Fibroblast of lung (primary cell): ENCODE results near the gene CCL13. TPM values are rescaled to one million over a fixed set of nuclear protein-coding genes. Genes with fewer than 3 reads are reported as not detected.

Experiments
- DNase-seq, 2 donors: peaks; one replicate each; pipeline versions ENCODE4 v3.0.0 to v3.0.0-alpha.2; 2010; ENCODE audit warnings: low read depth in 2 of 2
- H2AFZ ChIP-seq: 2 replicates; pipeline ENCODE4 v1.5.1; 2012; ENCODE audit warnings: low read length, control low read depth, inconsistent platforms
- H3K27ac ChIP-seq: 2 replicates; pipeline ENCODE4 v1.5.1; 2011; ENCODE audit warnings: low read length, control low read depth; ENCODE audit not compliant: insufficient read depth
- H3K27me3 ChIP-seq: 2 replicates; pipeline ENCODE4 v1.5.1; 2011; ENCODE audit warnings: mild to moderate bottlenecking, low read length; ENCODE audit not compliant: control insufficient read depth, insufficient read depth
- H3K36me3 ChIP-seq: 2 replicates; pipeline ENCODE4 v1.5.1; 2011; ENCODE audit warnings: low read length; ENCODE audit not compliant: control insufficient read depth, insufficient read depth
- H3K4me1 ChIP-seq: 2 replicates; pipeline ENCODE4 v1.5.1; 2011; ENCODE audit warnings: low read length; ENCODE audit not compliant: control insufficient read depth, insufficient read depth; ENCODE audit errors: extremely low read depth
- H3K4me2 ChIP-seq: 2 replicates; pipeline ENCODE4 v1.5.1; 2011; ENCODE audit warnings: low read length, control low read depth; ENCODE audit not compliant: insufficient read depth; ENCODE audit errors: extremely low read depth
- H3K4me3 ChIP-seq, 4 experiments: fragments of 200-600 bp in 1 of 4; sonication (generic) in 1 of 4; replicated peaks in 1 of 4; 2 replicates each; pipeline ENCODE4 v1.5.1; 2011 to 2016; ENCODE audit warnings: low read length in 4 of 4, low read depth in 3 of 4, mild to moderate bottlenecking in 3 of 4, control low read depth in 2 of 4, inconsistent platforms in 1 of 4, mixed read lengths in 1 of 4; ENCODE audit not compliant: insufficient read depth in 1 of 4; ENCODE audit errors: control extremely low read depth in 1 of 4
- H3K79me2 ChIP-seq: 2 replicates; pipeline ENCODE4 v1.5.1; 2012; ENCODE audit warnings: mild to moderate bottlenecking, low read length, inconsistent platforms; ENCODE audit not compliant: control insufficient read depth, insufficient read depth
- H3K9ac ChIP-seq: 2 replicates; pipeline ENCODE4 v1.5.1; 2011; ENCODE audit warnings: mild to moderate bottlenecking, low read length, control low read depth; ENCODE audit not compliant: insufficient read depth
- H3K9me3 ChIP-seq: 2 replicates; pipeline ENCODE4 v1.5.1; 2012; ENCODE audit warnings: low read depth, low read length; ENCODE audit not compliant: control insufficient read depth, insufficient read depth
- H4K20me1 ChIP-seq: 2 replicates; pipeline ENCODE4 v1.5.1; 2011; ENCODE audit warnings: low read length; ENCODE audit not compliant: control insufficient read depth, insufficient read depth; ENCODE audit errors: extremely low read depth
- EZH2 ChIP-seq: IDR thresholded peaks from 2 replicates; pipeline ENCODE4 v1.5.1; 2012; ENCODE audit warnings: low read length, control low read depth, mild to moderate bottlenecking; ENCODE audit errors: missing control alignments
- polyA plus RNA-seq, 2 donors: library from polyadenylated mRNA; depleted of rRNA in 1 of 2; stranded (reverse) in 1 of 2; unstranded in 1 of 2; fragments of >200 nt; gene quantifications; 2 replicates each; pipeline ENCODE4 v1.2.1, GENCODE V29; 2011 to 2012; ENCODE audit warnings: missing spikeins in 1 of 2
- total RNA-seq: library from RNA; depleted of rRNA; stranded (reverse); fragments of >200 nt; gene quantifications from 2 replicates; pipeline ENCODE4 v1.2.1, GENCODE V29; 2014
- TF ChIP-seq, protein P1 (sequence below), 2 donors: IDR thresholded peaks in 1 of 2; conservative IDR thresholded peaks in 1 of 2; 1 replicate in 1 of 2; 2 replicates in 1 of 2; pipeline ENCODE4 v1.5.1; 2011 to 2012; ENCODE audit warnings: low read length in 2 of 2, control low read depth in 1 of 2, inconsistent platforms in 1 of 2, low read depth in 1 of 2, mild to moderate bottlenecking in 1 of 2

Gene CCL13
- total and polyA plus RNA-seq, 2 donors (not counting 1 experiment from before 2014, with no cell fraction given): 1.7 TPM; not detected in 1

DNA sequence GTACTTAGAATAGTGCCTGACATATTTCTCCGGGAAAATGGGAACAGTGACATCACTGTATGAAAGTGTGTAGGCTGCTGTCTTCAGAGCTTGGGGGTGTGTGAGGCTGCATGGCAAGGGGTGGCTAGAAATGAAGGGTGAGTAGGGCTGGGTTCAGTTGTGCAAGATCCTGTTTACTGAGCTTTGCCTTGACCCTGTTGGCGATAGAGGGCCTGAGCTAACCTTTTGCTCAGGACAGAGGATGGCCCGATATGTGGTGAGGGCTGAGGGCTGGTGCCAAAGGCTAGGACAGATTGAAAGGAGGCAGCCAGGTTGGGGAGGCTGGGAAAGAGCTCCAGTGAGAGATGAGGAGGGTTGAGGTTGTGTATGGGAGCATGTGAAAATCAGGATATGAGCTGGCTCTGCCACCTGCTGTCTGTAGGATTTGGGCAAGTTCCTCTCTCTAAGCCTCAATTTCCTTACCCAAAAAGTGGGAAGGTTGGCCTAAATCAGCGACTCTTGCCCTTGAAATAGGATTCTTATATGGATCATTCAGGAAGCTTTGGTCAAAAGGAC, 12.7 kb downstream of the CCL13 start:
- Histone ChIP-seq H3K27ac (no peak overlapping the region), H2AFZ (no peak overlapping the region), H3K4me2 (no peak overlapping the region), H3K4me3 (no peak overlapping the region), H3K79me2 (no peaks in the 10 kb centered on the region), H3K4me1 (no peaks in the 10 kb centered on the region), H3K36me3 (no peaks in the 10 kb centered on the region), H3K27me3 (peaks cover 5% of the 10 kb centered on the region), H4K20me1 (no peaks in the 10 kb centered on the region), H3K9me3 (no peaks in the 10 kb centered on the region), H3K9ac (no peak overlapping the region)
- DNase-seq: no peak
- TF ChIP-seq EZH2: no peak
- TF ChIP-seq, protein P1, sequence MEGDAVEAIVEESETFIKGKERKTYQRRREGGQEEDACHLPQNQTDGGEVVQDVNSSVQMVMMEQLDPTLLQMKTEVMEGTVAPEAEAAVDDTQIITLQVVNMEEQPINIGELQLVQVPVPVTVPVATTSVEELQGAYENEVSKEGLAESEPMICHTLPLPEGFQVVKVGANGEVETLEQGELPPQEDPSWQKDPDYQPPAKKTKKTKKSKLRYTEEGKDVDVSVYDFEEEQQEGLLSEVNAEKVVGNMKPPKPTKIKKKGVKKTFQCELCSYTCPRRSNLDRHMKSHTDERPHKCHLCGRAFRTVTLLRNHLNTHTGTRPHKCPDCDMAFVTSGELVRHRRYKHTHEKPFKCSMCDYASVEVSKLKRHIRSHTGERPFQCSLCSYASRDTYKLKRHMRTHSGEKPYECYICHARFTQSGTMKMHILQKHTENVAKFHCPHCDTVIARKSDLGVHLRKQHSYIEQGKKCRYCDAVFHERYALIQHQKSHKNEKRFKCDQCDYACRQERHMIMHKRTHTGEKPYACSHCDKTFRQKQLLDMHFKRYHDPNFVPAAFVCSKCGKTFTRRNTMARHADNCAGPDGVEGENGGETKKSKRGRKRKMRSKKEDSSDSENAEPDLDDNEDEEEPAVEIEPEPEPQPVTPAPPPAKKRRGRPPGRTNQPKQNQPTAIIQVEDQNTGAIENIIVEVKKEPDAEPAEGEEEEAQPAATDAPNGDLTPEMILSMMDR (conservative IDR thresholded peaks at IDR 0.05 in 1 of 2, IDR thresholded peaks at IDR 0.05 in 1 of 2; ENCODE audit: low read depth in 1 of 2, low read length in 2 of 2): no peak

DNA sequence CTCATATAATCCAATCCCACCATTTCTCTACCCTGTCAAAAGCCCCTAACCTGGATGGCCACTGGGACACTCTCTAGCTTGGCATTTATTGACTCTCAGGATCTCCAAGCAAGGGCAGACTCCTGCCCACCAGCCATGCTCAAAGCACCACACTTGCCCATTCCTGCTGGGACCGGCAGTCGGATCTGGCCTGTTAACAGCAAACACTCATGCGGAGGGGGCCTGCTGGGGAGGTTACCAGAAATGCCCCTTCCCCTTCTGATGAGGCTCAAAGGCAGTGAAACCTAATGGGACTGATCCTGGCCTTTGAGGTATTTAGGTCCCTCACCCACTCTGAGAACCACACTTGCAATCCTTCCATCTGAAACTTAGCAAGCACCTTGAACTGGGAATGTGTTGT, 13.3 kb downstream of the CCL13 start:
- H3K4me1 ChIP-seq: no peaks in the 10 kb centered on the region
- peaks cover 2% of the 10 kb centered on the region for H3K27me3 ChIP-seq
- H3K9ac ChIP-seq: no peak overlapping the region
- H3K79me2 ChIP-seq: no peaks in the 10 kb centered on the region
- no peaks in the 10 kb centered on the region for H3K9me3 ChIP-seq
- H3K4me3 ChIP-seq: no peak overlapping the region
- H2AFZ ChIP-seq: no peak overlapping the region
- H3K36me3 ChIP-seq: no peaks in the 10 kb centered on the region
- no peak overlapping the region for H3K4me2 ChIP-seq
- no peak for TF ChIP-seq EZH2
- TF ChIP-seq, protein P1 (conservative IDR thresholded peaks at IDR 0.05 in 1 of 2, IDR thresholded peaks at IDR 0.05 in 1 of 2; ENCODE audit: low read depth in 1 of 2, low read length in 2 of 2): no peak
- no peak overlapping the region for H3K27ac ChIP-seq
- no peak for DNase-seq
- no peaks in the 10 kb centered on the region for H4K20me1 ChIP-seq

DNA sequence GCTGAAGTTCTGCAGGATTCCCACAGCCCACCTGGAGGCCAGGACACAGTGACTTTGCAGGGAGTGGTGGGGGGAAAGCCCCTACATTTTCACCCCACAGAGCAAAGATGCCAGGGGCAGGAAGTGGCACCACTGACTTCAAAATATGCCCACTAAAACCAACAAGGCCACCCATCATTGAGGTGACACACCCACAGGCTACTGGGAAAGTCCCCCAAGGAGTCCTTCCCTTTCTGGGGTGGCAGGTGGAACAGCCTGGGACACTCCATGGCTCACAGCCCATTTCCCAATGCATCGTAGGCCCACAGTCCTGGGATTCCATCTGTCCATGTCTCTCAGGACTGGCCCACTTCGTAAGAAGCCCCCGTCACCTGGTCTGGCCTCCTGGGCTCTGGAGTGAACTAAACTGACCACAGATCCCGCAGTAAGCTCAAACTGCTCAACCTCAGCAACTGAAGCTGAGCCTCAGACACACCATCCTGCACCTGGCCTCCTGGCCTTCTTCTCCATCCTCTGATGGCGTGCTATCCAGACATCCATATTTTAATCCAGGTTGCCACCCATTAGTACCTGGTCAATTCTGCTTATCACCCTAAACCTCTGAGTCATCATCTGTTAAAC, 14.2 kb downstream of the CCL13 start:
- H3K79me2 ChIP-seq: no peaks in the 10 kb centered on the region
- H3K4me2 ChIP-seq: no peak overlapping the region
- no peak overlapping the region for H3K27ac ChIP-seq
- no peaks in the 10 kb centered on the region for H3K4me1 ChIP-seq
- H3K4me3 ChIP-seq: no peak overlapping the region
- no peak overlapping the region for H3K9ac ChIP-seq
- H3K27me3 ChIP-seq: no peaks in the 10 kb centered on the region
- TF ChIP-seq, protein P1 (conservative IDR thresholded peaks at IDR 0.05 in 1 of 2, IDR thresholded peaks at IDR 0.05 in 1 of 2; ENCODE audit: low read depth in 1 of 2, low read length in 2 of 2): no peak
- no peak for TF ChIP-seq EZH2
- no peaks in the 10 kb centered on the region for H3K9me3 ChIP-seq
- no peak for DNase-seq
- H2AFZ ChIP-seq: no peak overlapping the region
- H3K36me3 ChIP-seq: no peaks in the 10 kb centered on the region
- no peaks in the 10 kb centered on the region for H4K20me1 ChIP-seq
